ENCODE data around the gene COL18A1. TPM values are rescaled to one million over a fixed set of nuclear protein-coding genes. Genes with fewer than 3 reads are reported as not detected.
"Not testable (repeated sequence)": the region's sequence is repeated elsewhere in the genome, so short reads cannot be mapped to it uniquely, and the experiment has no call there.

Gene COL18A1
- total RNA-seq, 1 donor from 2014 or later, result 11.4 TPM

DNA sequence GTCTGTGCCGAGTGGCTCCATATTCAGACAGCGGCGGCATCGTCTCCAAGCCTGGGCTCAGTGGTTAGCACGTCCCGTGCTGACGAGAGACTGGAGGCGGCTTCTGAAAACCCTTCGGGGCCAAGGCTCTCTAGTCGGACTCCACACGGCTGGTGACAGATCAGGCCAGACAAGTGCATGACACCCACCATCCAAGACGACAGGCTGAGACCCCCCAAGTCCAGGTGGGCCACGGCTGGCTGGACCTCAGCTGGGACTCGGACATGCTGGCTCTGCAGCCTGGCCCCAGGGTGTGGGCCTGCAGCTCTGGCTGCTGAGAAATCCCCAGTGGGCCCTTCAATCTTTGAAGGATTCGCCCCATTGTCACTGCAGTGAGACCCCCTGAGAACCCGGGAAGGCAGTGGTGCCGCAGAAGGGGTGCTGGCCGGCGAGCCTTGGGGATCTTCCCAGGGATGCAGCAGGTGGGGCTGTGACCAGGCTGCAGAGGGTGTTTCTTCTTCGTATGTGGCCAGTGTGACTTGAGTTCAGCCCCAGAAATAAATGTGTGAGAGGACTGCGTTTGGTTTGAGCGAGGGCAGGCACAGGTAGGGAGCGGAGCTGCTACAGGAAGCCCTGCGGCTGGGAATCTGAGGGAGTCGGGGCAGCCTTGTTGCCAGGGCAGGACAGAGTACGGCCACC, 153.2 kb downstream of the COL18A1 start:
- DNase-seq (ENCODE audit: low spot score in 2 of 2), result no peak
- FAIRE-seq, result no peak

DNA sequence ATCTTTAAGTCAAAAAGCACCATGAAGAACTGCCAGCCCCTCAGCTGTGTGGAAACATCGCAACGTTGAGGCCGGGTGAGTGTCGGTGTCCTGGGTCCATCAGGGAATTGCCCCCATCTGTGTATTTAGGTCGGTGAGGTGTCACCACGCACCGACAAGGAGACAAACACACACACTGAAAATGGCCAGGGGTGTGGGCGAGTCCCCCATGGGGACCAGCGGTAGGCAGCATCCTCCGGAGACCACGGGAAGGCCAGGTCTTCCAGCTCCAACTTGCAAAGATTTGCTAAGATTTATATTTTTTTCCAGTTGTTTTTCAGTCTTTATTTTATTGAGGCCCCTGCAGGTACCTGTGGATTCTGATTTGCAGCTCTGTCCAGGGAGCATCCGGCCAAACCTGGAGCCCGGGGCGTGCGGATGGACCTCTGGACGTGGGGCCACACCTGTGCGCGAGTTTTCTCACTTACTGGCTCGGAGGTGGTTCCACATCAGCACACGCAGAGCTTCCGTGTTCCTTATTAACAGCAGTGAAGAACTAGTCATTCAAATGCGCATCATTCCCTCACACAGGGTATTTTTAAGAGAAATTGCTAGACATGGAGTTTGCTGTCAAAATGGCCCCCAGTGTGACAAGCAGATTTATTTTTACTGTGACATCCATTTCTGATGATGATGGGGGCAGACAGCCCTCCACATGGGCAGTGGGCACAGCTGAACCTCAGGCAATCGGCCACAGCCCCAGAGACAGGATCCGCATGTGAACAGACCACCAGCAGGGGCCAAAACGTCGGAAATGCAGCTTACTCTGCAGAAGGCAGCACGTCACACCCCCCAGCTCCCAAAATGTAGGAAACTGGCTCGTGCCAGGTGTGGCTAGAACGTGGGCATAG, 154.5 kb downstream of the COL18A1 start:
- no peak for DNase-seq (ENCODE audit: low spot score in 2 of 2)
- no peak for FAIRE-seq

GRCh38 chr21:45560106-45561021, 155.4 kb downstream of the COL18A1 start:
- FAIRE-seq (no peak), DNase-seq (ENCODE audit: low spot score in 2 of 2) (no peak)

- FAIRE-seq; DNase-seq (ENCODE audit: low spot score in 2 of 2): not testable (repeated sequence)
Observed at GRCh38 chr21:45561241-45561640, 156.3 kb downstream of the COL18A1 start.

- no peak for DNase-seq (ENCODE audit: low spot score in 2 of 2)
- no peak for FAIRE-seq
Observed at GRCh38 chr21:45562402-45562801, 157.4 kb downstream of the COL18A1 start.

GRCh38 chr21:45562965-45563364, 158.0 kb downstream of the COL18A1 start:
- no peak for DNase-seq (ENCODE audit: low spot score in 2 of 2)
- FAIRE-seq, result no peak

Small RNA genes within 50 kb of the gene (small RNA-seq; reads per million reads assigned to genes)
- not detected for gene MIR6815
- gene MTCO1P3, result 0.13 reads per million

Other genes starting within 250 kb of the COL18A1 start
- gene POFUT2, start 117.3 kb upstream of the COL18A1 start, total RNA-seq, result 11.0 TPM
- 9.0 TPM for gene SLC19A1, start 137.3 kb downstream of the COL18A1 start, total RNA-seq
- gene PCBP3, start 238.6 kb downstream of the COL18A1 start, total RNA-seq, result 7.3 TPM